Activated T-helper 1 cell treated with anti-CD3 and anti-CD28 coated beads, Interleukin-12 subunit alpha, Interleukin-12 subunit beta, Interleukin-2, Interleukin-4 antibody, amounts not matched to agents 30 ng/mL and 10 ng/mL and 1 ng/mL, durations not matched to agents 14 hours and 24 hours and 36 hours (primary cell): ENCODE results near the gene SLC35E2B. TPM values are rescaled to one million over a fixed set of nuclear protein-coding genes. Genes with fewer than 3 reads are reported as not detected.

Experiments
- DNase-seq: peaks from one replicate; pipeline ENCODE4 v3.0.0; 2021; ENCODE audit warnings: low spot score
- H3K27ac Mint-ChIP-seq: one replicate; pipeline ENCODE4 v1.8.0; 2021; ENCODE audit warnings: mild to moderate bottlenecking, mixed read lengths
- H3K27me3 Mint-ChIP-seq: one replicate; pipeline ENCODE4 v1.8.0; 2022; ENCODE audit warnings: mild to moderate bottlenecking, moderate library complexity, mixed read lengths; ENCODE audit not compliant: insufficient read depth
- H3K36me3 Mint-ChIP-seq: one replicate; pipeline ENCODE4 v1.8.0; 2021; ENCODE audit warnings: low read depth, mixed read lengths
- H3K4me1 Mint-ChIP-seq: one replicate; pipeline ENCODE4 v1.8.0; 2021; ENCODE audit warnings: low read depth, mixed read lengths
- H3K4me3 Mint-ChIP-seq: one replicate; pipeline ENCODE4 v1.8.0; 2021; ENCODE audit warnings: mild to moderate bottlenecking, moderate library complexity, mixed read lengths
- H3K9me3 Mint-ChIP-seq: one replicate; pipeline ENCODE4 v1.8.0; 2021; ENCODE audit warnings: mixed read lengths
- intact Hi-C: fragments of 100-400 bp; cut with micrococcal nuclease; formaldehyde crosslinking; loops from one replicate; pipeline ENCODE4 v1.15.1; 2024
- total RNA-seq: library from RNA; stranded (reverse); gene quantifications from 2 replicates; pipeline ENCODE4 v1.2.3, GENCODE V29; 2022

SLC35E2B gene
- total RNA-seq, 1 donor from 2014 or later: 41.1 TPM

DNA sequence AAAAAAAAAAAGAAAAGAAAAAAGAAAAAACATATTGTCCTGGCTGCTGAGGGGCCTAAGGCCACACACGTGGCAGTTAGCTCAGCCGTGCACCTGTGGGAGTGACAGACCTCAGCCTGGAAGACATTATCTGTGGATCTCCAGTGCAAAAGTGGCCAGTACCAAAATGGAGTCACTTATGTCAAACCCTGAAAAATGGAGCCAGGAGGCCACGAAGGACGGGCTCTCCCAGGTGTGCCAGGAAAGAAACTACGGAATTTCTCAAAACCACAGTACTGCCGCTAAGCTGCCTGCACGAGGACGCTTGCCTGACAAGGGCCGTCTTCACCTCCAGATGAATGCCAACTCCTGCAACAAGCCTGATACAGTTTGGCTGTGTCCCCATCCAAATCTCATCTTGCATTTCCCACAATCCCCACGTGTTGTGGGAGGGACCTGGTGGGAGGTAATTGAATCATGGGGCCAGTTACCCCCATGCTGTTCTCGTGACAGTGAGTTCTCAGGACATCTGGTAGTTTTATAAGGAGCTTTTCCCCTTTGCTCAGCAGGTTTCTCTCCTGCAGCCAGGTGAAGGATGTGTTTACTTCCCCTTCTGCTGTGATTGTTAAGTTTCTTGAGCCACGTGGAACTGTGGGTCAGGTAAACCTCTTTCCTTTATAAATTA, 82.6 kb downstream of the SLC35E2B start:
- Mint-ChIP-seq H3K9me3 (no peaks in the 10 kb centered on the region), H3K27me3 (no peaks in the 10 kb centered on the region)
- intact Hi-C loops: loop anchor here (10.0 kb wide), 2 partner anchors 115 to 785 kb away; partner anchors contain the start of genes CDK11A, MORN1 and RER1

More for the DNA sequence above, 82.6 kb downstream of the SLC35E2B start:
- Mint-ChIP-seq H3K4me1 (peaks cover 30% of the 10 kb centered on the region), H3K36me3 (no peaks in the 10 kb centered on the region), H3K27ac (no peak overlapping the region), H3K4me3 (no peak overlapping the region)
- DNase-seq: no peak

Other genes with a start within 250 kb of the SLC35E2B start
- gene ATAD3C, start 243.1 kb downstream of the SLC35E2B start, total RNA-seq: 0.57 and 1.0 TPM in 2 replicates
- gene ATAD3B, start 221.0 kb downstream of the SLC35E2B start, total RNA-seq: 106 and 113 TPM in 2 replicates
- gene ATAD3A, start 180.6 kb downstream of the SLC35E2B start, total RNA-seq: 108 TPM in 2 replicates
- gene TMEM240, start 152.2 kb downstream of the SLC35E2B start, total RNA-seq: 0.41 and 1.0 TPM in 2 replicates
- gene SSU72, start 117.9 kb downstream of the SLC35E2B start, total RNA-seq: 135 and 137 TPM in 2 replicates
- 14.6 and 14.9 TPM in 2 replicates for gene FNDC10, start 92.7 kb downstream of the SLC35E2B start, total RNA-seq
- gene MIB2, start 77.3 kb downstream of the SLC35E2B start, total RNA-seq: 29.5 and 32.8 TPM in 2 replicates
- 0.49 and 0.93 TPM in 2 replicates for gene MMP23B, start 60.6 kb downstream of the SLC35E2B start, total RNA-seq
- gene CDK11B, start 33.8 kb downstream of the SLC35E2B start, total RNA-seq: 39.1 and 39.6 TPM in 2 replicates
- 74.4 and 81.7 TPM in 2 replicates for gene CDK11A, start 31.6 kb upstream of the SLC35E2B start, total RNA-seq
- 95.5 and 96.8 TPM in 2 replicates for gene NADK, start 85.7 kb upstream of the SLC35E2B start, total RNA-seq
- gene GNB1, start 198.3 kb upstream of the SLC35E2B start, total RNA-seq: 382 and 398 TPM in 2 replicates
- gene CALML6, start 222.5 kb upstream of the SLC35E2B start, total RNA-seq: 0.36 and 0.51 TPM in 2 replicates
- 0.99 and 1.5 TPM in 2 replicates for gene TMEM52, start 226.5 kb upstream of the SLC35E2B start, total RNA-seq